ENCODE results near the gene RPN2. TPM values are rescaled to one million over a fixed set of nuclear protein-coding genes. Genes with fewer than 3 reads are reported as not detected.

Gene RPN2
- total and polyA plus RNA-seq, 9 of the 15 experiments (the other 6 are each of a cell fraction or from before 2014, with no cell fraction given), result 168 to 548 (median 325) TPM

DNA sequence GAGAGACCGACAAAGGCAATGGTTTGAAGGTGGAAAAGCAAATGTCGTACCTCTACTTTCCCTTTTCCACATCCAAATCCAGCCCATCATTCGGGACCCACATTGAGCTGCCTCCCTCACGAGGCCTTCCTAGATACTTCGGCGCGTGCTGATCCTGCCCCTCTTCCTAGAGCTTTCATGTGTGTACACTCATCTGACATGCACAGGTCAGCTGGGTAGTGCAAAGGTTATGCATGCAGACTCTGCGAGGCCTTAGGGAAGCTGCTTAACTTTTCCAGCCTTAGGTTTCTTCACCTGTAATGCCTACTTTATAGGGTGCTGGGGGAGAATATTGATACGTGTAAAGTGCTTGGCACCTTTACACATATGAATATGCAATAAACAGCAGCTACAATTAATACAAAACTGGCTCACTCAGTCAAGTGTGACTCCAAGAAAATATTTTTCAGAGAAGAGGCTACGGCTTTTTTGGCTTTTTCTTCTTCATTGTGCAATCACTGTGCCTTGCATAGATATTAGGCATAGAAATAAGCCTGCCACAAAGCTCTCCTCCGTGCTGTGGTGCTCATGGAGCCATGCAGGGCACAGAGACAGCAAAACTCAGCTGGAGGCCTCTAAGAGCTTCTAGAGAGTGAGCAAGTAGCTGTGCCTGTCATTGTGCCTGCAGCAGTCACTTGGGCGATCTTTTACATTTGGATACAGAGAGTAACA is 106.7 kb downstream of the RPN2 start:
- H3K36me3 ChIP-seq (ENCODE audit: control insufficient read depth, insufficient read depth, low read length), result peaks cover 2% of the 10 kb centered on the region; the same call in 1 of the 3 replicates

DNA sequence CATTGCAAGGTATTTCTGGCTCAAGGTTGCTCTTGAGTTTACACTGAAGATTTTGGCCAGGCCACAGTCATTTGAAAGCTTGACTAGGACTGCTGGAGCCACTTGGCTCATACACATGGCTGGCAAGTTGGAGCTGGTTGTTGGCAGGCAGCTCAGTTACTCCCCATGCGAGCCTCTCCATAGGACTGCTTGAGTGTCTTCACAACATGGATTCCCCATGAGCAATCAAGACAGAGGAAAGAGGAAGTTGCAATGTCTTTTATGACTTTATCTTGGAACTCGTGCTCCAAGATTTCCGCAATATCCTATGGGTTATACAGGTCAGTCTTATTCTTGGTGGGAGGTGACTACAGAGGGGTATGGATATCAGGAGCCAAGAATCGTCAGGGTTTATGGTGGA is 109.0 kb downstream of the RPN2 start:
- POLR2A ChIA-PET, result interaction anchor here (0.7 to 3.1 kb wide), 4 partner anchors 9 to 30 kb away, joined by 4 to 16 read pairs (median 6); no protein-coding TSS in a partner anchor
- peak; percentile 72 for FAIRE-seq
- TF ChIP-seq NFIX (CRISPR knock-in tag; IDR thresholded peaks at IDR 0.05; ENCODE audit: low read depth) (no peak), SRSF7 (optimal IDR thresholded peaks at IDR 0.05; ENCODE audit: low read depth, low read length) (no peak), JUND (IDR thresholded peaks at IDR 0.05; ENCODE audit: borderline replicate concordance, low read depth, low read length) (no peak), JUND (tag; IDR thresholded peaks at IDR 0.05; ENCODE audit: borderline replicate concordance, low read depth, low read length) (no peak), PPARD (CRISPR knock-in tag; IDR thresholded peaks at IDR 0.05) (no peak), ELF1 (tag; IDR thresholded peaks at IDR 0.05) (no peak)
- TF ChIP-seq, protein P1, sequence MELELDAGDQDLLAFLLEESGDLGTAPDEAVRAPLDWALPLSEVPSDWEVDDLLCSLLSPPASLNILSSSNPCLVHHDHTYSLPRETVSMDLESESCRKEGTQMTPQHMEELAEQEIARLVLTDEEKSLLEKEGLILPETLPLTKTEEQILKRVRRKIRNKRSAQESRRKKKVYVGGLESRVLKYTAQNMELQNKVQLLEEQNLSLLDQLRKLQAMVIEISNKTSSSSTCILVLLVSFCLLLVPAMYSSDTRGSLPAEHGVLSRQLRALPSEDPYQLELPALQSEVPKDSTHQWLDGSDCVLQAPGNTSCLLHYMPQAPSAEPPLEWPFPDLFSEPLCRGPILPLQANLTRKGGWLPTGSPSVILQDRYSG (tag; conservative IDR thresholded peaks at IDR 0.05; ENCODE audit: low read depth), result 0 out of 2 replicates have a peak, but pooled peaks have one; percentile 32
- TF ChIP-seq, protein P2, sequence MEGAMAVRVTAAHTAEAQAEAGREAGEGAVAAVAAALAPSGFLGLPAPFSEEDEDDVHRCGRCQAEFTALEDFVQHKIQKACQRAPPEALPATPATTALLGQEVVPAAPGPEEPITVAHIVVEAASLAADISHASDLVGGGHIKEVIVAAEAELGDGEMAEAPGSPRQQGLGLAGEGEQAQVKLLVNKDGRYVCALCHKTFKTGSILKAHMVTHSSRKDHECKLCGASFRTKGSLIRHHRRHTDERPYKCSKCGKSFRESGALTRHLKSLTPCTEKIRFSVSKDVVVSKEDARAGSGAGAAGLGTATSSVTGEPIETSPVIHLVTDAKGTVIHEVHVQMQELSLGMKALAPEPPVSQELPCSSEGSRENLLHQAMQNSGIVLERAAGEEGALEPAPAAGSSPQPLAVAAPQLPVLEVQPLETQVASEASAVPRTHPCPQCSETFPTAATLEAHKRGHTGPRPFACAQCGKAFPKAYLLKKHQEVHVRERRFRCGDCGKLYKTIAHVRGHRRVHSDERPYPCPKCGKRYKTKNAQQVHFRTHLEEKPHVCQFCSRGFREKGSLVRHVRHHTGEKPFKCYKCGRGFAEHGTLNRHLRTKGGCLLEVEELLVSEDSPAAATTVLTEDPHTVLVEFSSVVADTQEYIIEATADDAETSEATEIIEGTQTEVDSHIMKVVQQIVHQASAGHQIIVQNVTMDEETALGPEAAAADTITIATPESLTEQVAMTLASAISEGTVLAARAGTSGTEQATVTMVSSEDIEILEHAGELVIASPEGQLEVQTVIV (CRISPR knock-in tag; IDR thresholded peaks at IDR 0.05; ENCODE audit: borderline replicate concordance), result no peak

More for the DNA sequence above, 106.7 kb downstream of the RPN2 start:
- 41% methylated on average over 11 of the region's 12 CpGs for WGBS (ENCODE audit: insufficient coverage, low coverage, missing lambda C conversion rate)
- POLR2A ChIA-PET, result interaction anchor here (0.5 to 1.1 kb wide), 4 partner anchors 9 to 180 kb away, joined by 3 to 4 read pairs (median 3); no protein-coding TSS in a partner anchor
- Histone ChIP-seq H3K9me3 (replicated peaks; ENCODE audit: control insufficient read depth, insufficient read depth, low read depth, low read length) (no peaks in the 10 kb centered on the region), H3K4me3 (no peak overlapping the region), H3K4me2 (ENCODE audit: insufficient read depth, low read length) (no peak overlapping the region), H2AFZ (ENCODE audit: low read depth, low read length) (0 out of 2 replicates have a peak overlapping the region, but pooled peaks have one; percentile 9), H3K9me1 (ENCODE audit: control insufficient read depth, insufficient read depth, low read length) (no peaks in the 10 kb centered on the region), H3K79me2 (ENCODE audit: control insufficient read depth, insufficient read depth, low read length) (peaks cover 16% of the 10 kb centered on the region), H3K27me3 (ENCODE audit: control insufficient read depth in 2 of 2, insufficient read depth in 2 of 2, low read length in 2 of 2) (no peaks in the 10 kb centered on the region), H3K9ac (ENCODE audit: insufficient read depth in 1 of 2, low read depth in 2 of 2, low read length in 2 of 2) (no peak overlapping the region), H3K27ac (ENCODE audit: extremely low read depth, low read depth, low read length) (no peak overlapping the region), H3K4me1 (replicated peaks in 1 of 2; ENCODE audit: control insufficient read depth in 2 of 2, insufficient read depth in 2 of 2, low read length in 2 of 2) (peaks cover 5 to 12% of the 10 kb centered on the region in 2 experiments), H4K20me1 (replicated peaks; ENCODE audit: control insufficient read depth, insufficient read depth, low read length) (no peaks in the 10 kb centered on the region)
- ATAC-seq, result no peak
- CTCF ChIA-PET (ENCODE audit: low intra/inter-chr PET ratio), result no interaction called here
- FAIRE-seq, result no peak
- intact Hi-C loops (cut with micrococcal nuclease), result loop anchor here (5.0 kb wide), 2 partner anchors 46 to 96 kb away; no protein-coding TSS in a partner anchor
- in situ Hi-C loops (cut with MboI), result loop anchor here (5.0 kb wide), 1 partner anchor 96 kb away; no protein-coding TSS in a partner anchor
- BruUV-seq (replicated peaks), result no TSS peak
- DNase-seq (ENCODE audit: extremely low read depth in 1 of 4, low spot score in 3 of 4), result no peak
- TF ChIP-seq CEBPB (tag; IDR thresholded peaks at IDR 0.05), result peak; percentile 61
- TF ChIP-seq KLF10 (CRISPR knock-in tag; IDR thresholded peaks at IDR 0.05), result no peak
- TF ChIP-seq CEBPG (CRISPR knock-in tag; IDR thresholded peaks at IDR 0.05), result 0 out of 2 replicates have a peak, but pooled peaks have one; percentile 17
- TF ChIP-seq CEBPG (tag; conservative IDR thresholded peaks at IDR 0.05 in 1 of 2, IDR thresholded peaks at IDR 0.05 in 1 of 2), result peak in 1 of 2 experiments; percentile 21; a peak in 1 of 4 replicates
- TF ChIP-seq BRD9 (IDR thresholded peaks at IDR 0.05; ENCODE audit: low read depth, partially characterized antibody), result no peak

More for the DNA sequence above, 109.0 kb downstream of the RPN2 start:
- no peaks in the 10 kb centered on the region for H3K27me3 ChIP-seq (ENCODE audit: control insufficient read depth in 2 of 2, insufficient read depth in 2 of 2, low read length in 2 of 2)
- BruUV-seq (replicated peaks), result no TSS peak
- H3K4me3 ChIP-seq, result no peak overlapping the region
- H3K4me1 ChIP-seq (replicated peaks in 1 of 2; ENCODE audit: control insufficient read depth in 2 of 2, insufficient read depth in 2 of 2, low read length in 2 of 2), result peaks cover 5 to 17% of the 10 kb centered on the region in 2 experiments
- ATAC-seq (no peak), DNase-seq (ENCODE audit: extremely low read depth in 1 of 4, low spot score in 3 of 4) (peak in 1 of 4 experiments; percentile 36)
- no peaks in the 10 kb centered on the region for H4K20me1 ChIP-seq (replicated peaks; ENCODE audit: control insufficient read depth, insufficient read depth, low read length)
- peaks cover 3% of the 10 kb centered on the region; the same call in 1 of the 2 replicates for H3K9me3 ChIP-seq (replicated peaks; ENCODE audit: control insufficient read depth, insufficient read depth, low read depth, low read length)
- in situ Hi-C loops (cut with MboI) (loop anchor here (5.0 kb wide), 1 partner anchor 94 kb away; no protein-coding TSS in a partner anchor), intact Hi-C loops (cut with micrococcal nuclease) (loop anchor here (5.0 kb wide), 2 partner anchors 44 to 94 kb away; no protein-coding TSS in a partner anchor)
- peak overlapping the region; percentile 22 for H2AFZ ChIP-seq (ENCODE audit: low read depth, low read length)
- H3K4me2 ChIP-seq (ENCODE audit: insufficient read depth, low read length), result peak overlapping the region; percentile 96; the same call in 1 of the 2 replicates
- peaks cover 37% of the 10 kb centered on the region for H3K79me2 ChIP-seq (ENCODE audit: control insufficient read depth, insufficient read depth, low read length)
- peaks cover 23% of the 10 kb centered on the region for H3K36me3 ChIP-seq (ENCODE audit: control insufficient read depth, insufficient read depth, low read length)
- CTCF ChIA-PET (ENCODE audit: low intra/inter-chr PET ratio), result no interaction called here
- no peak overlapping the region; the same call in 2 of the 3 replicates for H3K27ac ChIP-seq (ENCODE audit: extremely low read depth, low read depth, low read length)
- no peak overlapping the region for H3K9ac ChIP-seq (ENCODE audit: insufficient read depth in 1 of 2, low read depth in 2 of 2, low read length in 2 of 2)
- 38% methylated on average over 4 of the region's 4 CpGs for WGBS (ENCODE audit: insufficient coverage, low coverage, missing lambda C conversion rate)
- no peaks in the 10 kb centered on the region for H3K9me1 ChIP-seq (ENCODE audit: control insufficient read depth, insufficient read depth, low read length)
